Hematopoietic multipotent progenitor cell treated with erythropoietin and hydrocortisone succinate and interleukin-3 and kit ligand, for 4 days (in vitro differentiated cells): ENCODE data around the gene ZER1.

Experiments used
- DNase-seq: peaks from one replicate; pipeline ENCODE4 v3.0.0-alpha.2; 2015

The ZER1 gene

GRCh38 chr9:128732576-128732975 lies 39.2 kb downstream of the ZER1 start:
- DNase-seq, result no peak

GRCh38 chr9:128731691-128732090 lies 40.0 kb downstream of the ZER1 start:
- no peak for DNase-seq

- no peak for DNase-seq
Measured at GRCh38 chr9:128731093-128731492, 40.6 kb downstream of the ZER1 start.

- no peak for DNase-seq
Measured at GRCh38 chr9:128729766-128730517, 41.8 kb downstream of the ZER1 start.

- DNase-seq, result no peak
Measured at GRCh38 chr9:128729302-128729701, 42.4 kb downstream of the ZER1 start.

- no peak for DNase-seq
Measured at GRCh38 chr9:128728298-128728697, 43.4 kb downstream of the ZER1 start.

GRCh38 chr9:128727640-128728248 lies 44.0 kb downstream of the ZER1 start:
- no peak for DNase-seq

GRCh38 chr9:128724744-128725211 lies 46.9 kb downstream of the ZER1 start:
- DNase-seq, result peak; percentile 73

GRCh38 chr9:128723866-128724743 lies 47.6 kb downstream of the ZER1 start, which contains the start of gene ZDHHC12:
ZDHHC12 (minus strand) TSS chr9:128724127; CDS start chr9:128724093, 34 bp downstream.
- peak; percentile 100 for DNase-seq

GRCh38 chr9:128723352-128723865 lies 48.3 kb downstream of the ZER1 start:
- DNase-seq, result peak; percentile 28

- DNase-seq, result no peak
Measured at GRCh38 chr9:128722380-128723351, 49.1 kb downstream of the ZER1 start.

- no peak for DNase-seq
Measured at GRCh38 chr9:128721487-128722010, 50.2 kb downstream of the ZER1 start.

- no peak for DNase-seq
Measured at GRCh38 chr9:128720841-128721486, 50.8 kb downstream of the ZER1 start.

GRCh38 chr9:128719919-128720605 lies 51.7 kb downstream of the ZER1 start:
- DNase-seq, result no peak

- no peak for DNase-seq
Measured at GRCh38 chr9:128718475-128718874, 53.3 kb downstream of the ZER1 start.

GRCh38 chr9:128718047-128718446 lies 53.7 kb downstream of the ZER1 start:
- no peak for DNase-seq

GRCh38 chr9:128716581-128717254 lies 55.0 kb downstream of the ZER1 start:
- no peak for DNase-seq

GRCh38 chr9:128715436-128715750 lies 56.3 kb downstream of the ZER1 start:
- DNase-seq, result no peak

GRCh38 chr9:128714586-128715435 lies 56.9 kb downstream of the ZER1 start:
- DNase-seq, result no peak
